Neural progenitor cell (in vitro differentiated cells): ENCODE results near the gene WNT3A. TPM values are rescaled to one million over a fixed set of nuclear protein-coding genes. Genes with fewer than 3 reads are reported as not detected.

Experiments
- DNase-seq: peaks from one replicate; pipeline ENCODE4 v3.0.0-alpha.2; 2016; ENCODE audit warnings: low spot score
- H2AFZ ChIP-seq: fragments of 200-600 bp; sonication (generic); replicated peaks from 2 replicates; pipeline ENCODE4 v1.6.1; 2016; ENCODE audit warnings: antibody characterized with exemption
- H3F3A ChIP-seq: fragments of 200-600 bp; sonication (generic); 2 replicates; pipeline ENCODE4 v1.6.1; 2016; ENCODE audit warnings: antibody characterized with exemption, low read depth
- H3K27ac ChIP-seq: fragments of 200-600 bp; sonication (generic); 2 replicates; pipeline ENCODE4 v1.5.1; 2016; ENCODE audit warnings: mild to moderate bottlenecking
- H3K27me3 ChIP-seq: fragments of 200-600 bp; sonication (generic); 2 replicates; pipeline ENCODE4 v1.6.1; 2016; ENCODE audit warnings: mild to moderate bottlenecking, moderate library complexity
- H3K36me3 ChIP-seq: fragments of 200-600 bp; sonication (generic); 2 replicates; pipeline ENCODE4 v1.5.1; 2016
- H3K4me1 ChIP-seq: fragments of 200-600 bp; sonication (generic); 2 replicates; pipeline ENCODE4 v1.6.1; 2016; ENCODE audit warnings: mixed run types
- H3K4me2 ChIP-seq: fragments of 200-600 bp; sonication (generic); 2 replicates; pipeline ENCODE4 v1.6.1; 2016
- H3K4me3 ChIP-seq: fragments of 200-600 bp; sonication (generic); 2 replicates; pipeline ENCODE4 v1.5.1; 2016
- H3K79me2 ChIP-seq: fragments of 200-600 bp; sonication (generic); 2 replicates; pipeline ENCODE4 v1.6.1; 2016; ENCODE audit warnings: low read depth
- H3K9ac ChIP-seq: fragments of 200-600 bp; sonication (generic); 2 replicates; pipeline ENCODE4 v1.6.1; 2016
- H3K9me3 ChIP-seq: fragments of 200-600 bp; sonication (generic); 2 replicates; pipeline ENCODE4 v1.5.1; 2016; ENCODE audit warnings: low read depth
- H4K20me1 ChIP-seq: fragments of 200-600 bp; sonication (generic); 2 replicates; pipeline ENCODE4 v1.6.1; 2016; ENCODE audit warnings: low read depth
- H3K27ac Mint-ChIP-seq: 3 replicates; pipeline ENCODE4 v1.8.0; 2021; ENCODE audit warnings: mixed read lengths
- H3K27me3 Mint-ChIP-seq: 2 replicates; pipeline ENCODE4 v1.8.0; 2022; ENCODE audit warnings: low read depth, mild to moderate bottlenecking, inconsistent platforms, moderate library complexity, mixed read lengths; ENCODE audit not compliant: insufficient read depth
- H3K36me3 Mint-ChIP-seq: 3 replicates; pipeline ENCODE4 v1.8.0; 2021; ENCODE audit warnings: mixed read lengths
- H3K4me1 Mint-ChIP-seq: 3 replicates; pipeline ENCODE4 v1.8.0; 2021; ENCODE audit warnings: mixed read lengths
- H3K4me3 Mint-ChIP-seq: 3 replicates; pipeline ENCODE4 v1.8.0; 2021; ENCODE audit warnings: mild to moderate bottlenecking, moderate library complexity, mixed read lengths
- H3K9me3 Mint-ChIP-seq: 3 replicates; pipeline ENCODE4 v1.8.0; 2020; ENCODE audit warnings: mixed read lengths
- EZH2 ChIP-seq: fragments of 200-600 bp; sonication (generic); IDR thresholded peaks from 2 replicates; pipeline ENCODE4 v1.6.1; 2017; ENCODE audit warnings: antibody characterized with exemption, mild to moderate bottlenecking, moderate library complexity
- EZH2phosphoT487 ChIP-seq: fragments of 200-600 bp; sonication (generic); IDR thresholded peaks from 2 replicates; pipeline ENCODE4 v1.6.1; 2017; ENCODE audit warnings: antibody characterized with exemption
- total RNA-seq: library from RNA; depleted of rRNA; stranded (reverse); fragments of >200 nt; gene quantifications from 2 replicates; pipeline ENCODE4 v1.2.3, GENCODE V29; 2015; ENCODE audit warnings: low replicate concordance
- TF ChIP-seq, protein P1 (sequence below): fragments of 200-600 bp; sonication (generic); IDR thresholded peaks from 2 replicates; pipeline ENCODE4 v1.5.1; 2017; ENCODE audit warnings: antibody characterized with exemption, mild to moderate bottlenecking

The WNT3A gene
- total RNA-seq, 1 donor from 2014 or later = not detected

DNA sequence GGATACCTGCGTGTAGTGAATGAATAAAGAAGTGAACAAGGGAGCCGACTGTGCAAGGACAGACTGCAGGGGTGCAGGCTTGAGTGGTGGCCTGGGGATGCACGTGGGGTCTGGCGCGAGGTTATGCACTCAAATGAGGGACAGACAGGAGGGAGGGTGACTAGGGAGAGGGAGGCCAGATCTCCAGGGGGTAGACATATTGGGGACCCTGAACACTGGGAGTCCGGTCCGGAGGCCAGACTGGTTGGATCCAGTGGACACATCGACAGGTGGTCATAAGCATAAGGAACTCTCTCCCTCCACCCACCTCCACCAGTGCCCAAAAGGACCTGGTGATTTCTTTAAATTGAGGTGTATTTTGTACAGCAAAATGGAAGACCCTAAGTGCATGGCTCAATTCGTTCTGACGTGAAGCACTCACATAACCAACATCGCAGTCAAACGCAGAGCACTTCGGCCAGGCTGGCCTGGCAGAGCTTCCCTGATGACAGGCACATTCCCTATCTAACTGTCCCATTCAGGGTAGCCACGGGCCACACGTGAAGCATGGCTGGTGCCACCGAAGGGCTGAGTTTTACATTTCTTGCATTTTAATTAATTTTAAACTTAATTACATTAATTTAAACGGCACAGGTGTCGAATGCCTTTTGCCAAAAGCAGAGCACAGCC lies 14.0 kb downstream of the WNT3A start:
- no peak overlapping the region for H3K4me2 ChIP-seq
- H3K4me1 ChIP-seq = no peaks in the 10 kb centered on the region
- Mint-ChIP-seq H3K27me3 (peaks cover 6% of the 10 kb centered on the region), H3K4me1 (peaks cover 23% of the 10 kb centered on the region), H3K4me3 (no peak overlapping the region), H3K36me3 (peaks cover 30% of the 10 kb centered on the region), H3K9me3 (peaks cover 16% of the 10 kb centered on the region), H3K27ac (peak overlapping the region; percentile 86)
- TF ChIP-seq, protein P1, sequence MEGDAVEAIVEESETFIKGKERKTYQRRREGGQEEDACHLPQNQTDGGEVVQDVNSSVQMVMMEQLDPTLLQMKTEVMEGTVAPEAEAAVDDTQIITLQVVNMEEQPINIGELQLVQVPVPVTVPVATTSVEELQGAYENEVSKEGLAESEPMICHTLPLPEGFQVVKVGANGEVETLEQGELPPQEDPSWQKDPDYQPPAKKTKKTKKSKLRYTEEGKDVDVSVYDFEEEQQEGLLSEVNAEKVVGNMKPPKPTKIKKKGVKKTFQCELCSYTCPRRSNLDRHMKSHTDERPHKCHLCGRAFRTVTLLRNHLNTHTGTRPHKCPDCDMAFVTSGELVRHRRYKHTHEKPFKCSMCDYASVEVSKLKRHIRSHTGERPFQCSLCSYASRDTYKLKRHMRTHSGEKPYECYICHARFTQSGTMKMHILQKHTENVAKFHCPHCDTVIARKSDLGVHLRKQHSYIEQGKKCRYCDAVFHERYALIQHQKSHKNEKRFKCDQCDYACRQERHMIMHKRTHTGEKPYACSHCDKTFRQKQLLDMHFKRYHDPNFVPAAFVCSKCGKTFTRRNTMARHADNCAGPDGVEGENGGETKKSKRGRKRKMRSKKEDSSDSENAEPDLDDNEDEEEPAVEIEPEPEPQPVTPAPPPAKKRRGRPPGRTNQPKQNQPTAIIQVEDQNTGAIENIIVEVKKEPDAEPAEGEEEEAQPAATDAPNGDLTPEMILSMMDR = no peak
- TF ChIP-seq EZH2 (no peak), EZH2phosphoT487 (no peak)
- no peaks in the 10 kb centered on the region for H3K36me3 ChIP-seq
- H3K9me3 ChIP-seq = no peaks in the 10 kb centered on the region
- no peak overlapping the region for H3K9ac ChIP-seq
- no peak overlapping the region for H3K27ac ChIP-seq
- no peaks in the 10 kb centered on the region for H3F3A ChIP-seq
- H4K20me1 ChIP-seq = no peaks in the 10 kb centered on the region
- no peak for DNase-seq
- peaks cover 98% of the 10 kb centered on the region for H3K27me3 ChIP-seq
- H3K4me3 ChIP-seq = no peak overlapping the region
- H2AFZ ChIP-seq = no peak overlapping the region
- H3K79me2 ChIP-seq = no peaks in the 10 kb centered on the region

DNA sequence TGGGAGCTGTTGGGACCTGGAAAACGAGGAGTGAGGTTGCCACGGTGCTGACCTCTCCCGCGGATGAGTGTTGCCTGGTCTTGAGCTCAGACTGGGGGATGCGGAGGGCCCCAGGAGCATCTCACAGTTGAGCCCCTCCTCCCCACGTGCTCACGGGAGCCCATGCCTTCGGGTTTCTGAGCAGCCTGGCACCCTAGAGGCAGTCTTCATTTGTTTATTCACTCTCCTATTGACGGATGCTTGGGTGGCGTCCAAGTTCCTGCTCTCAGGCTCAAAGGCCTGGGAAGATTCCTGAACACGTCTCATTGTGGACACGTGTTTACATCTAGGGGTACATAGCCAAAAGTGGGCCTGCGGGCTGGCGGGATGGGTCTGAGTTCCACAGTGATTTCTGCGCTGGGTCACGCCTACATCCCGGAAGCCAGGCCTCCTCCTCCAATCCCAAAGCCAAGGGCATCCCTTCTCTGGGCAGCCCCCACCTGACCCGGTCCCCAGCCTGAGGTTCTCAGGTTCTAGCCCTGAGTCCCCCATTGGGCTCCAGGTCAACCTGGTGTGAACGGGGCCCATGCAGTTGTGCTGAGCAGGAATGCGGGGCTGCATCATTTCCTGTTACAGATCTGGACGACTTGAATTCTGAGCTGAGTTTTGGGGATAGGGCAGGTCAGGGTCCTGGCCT lies 14.7 kb downstream of the WNT3A start:
- no peak overlapping the region for H3K4me3 ChIP-seq
- Mint-ChIP-seq H3K4me1 (peaks cover 23% of the 10 kb centered on the region), H3K27me3 (peaks cover 6% of the 10 kb centered on the region), H3K36me3 (peaks cover 33% of the 10 kb centered on the region), H3K9me3 (peaks cover 19% of the 10 kb centered on the region), H3K27ac (peak overlapping the region; percentile 72), H3K4me3 (no peak overlapping the region)
- peaks cover 98% of the 10 kb centered on the region for H3K27me3 ChIP-seq
- no peak overlapping the region for H3K9ac ChIP-seq
- H3K9me3 ChIP-seq = no peaks in the 10 kb centered on the region
- H3K4me1 ChIP-seq = no peaks in the 10 kb centered on the region
- H3F3A ChIP-seq = no peaks in the 10 kb centered on the region
- no peak overlapping the region for H3K27ac ChIP-seq
- H4K20me1 ChIP-seq = no peaks in the 10 kb centered on the region
- H3K79me2 ChIP-seq = no peaks in the 10 kb centered on the region
- TF ChIP-seq, protein P1 = no peak
- TF ChIP-seq EZH2 (no peak), EZH2phosphoT487 (no peak)
- DNase-seq = no peak
- H2AFZ ChIP-seq = no peak overlapping the region
- no peaks in the 10 kb centered on the region for H3K36me3 ChIP-seq
- H3K4me2 ChIP-seq = no peak overlapping the region

DNA sequence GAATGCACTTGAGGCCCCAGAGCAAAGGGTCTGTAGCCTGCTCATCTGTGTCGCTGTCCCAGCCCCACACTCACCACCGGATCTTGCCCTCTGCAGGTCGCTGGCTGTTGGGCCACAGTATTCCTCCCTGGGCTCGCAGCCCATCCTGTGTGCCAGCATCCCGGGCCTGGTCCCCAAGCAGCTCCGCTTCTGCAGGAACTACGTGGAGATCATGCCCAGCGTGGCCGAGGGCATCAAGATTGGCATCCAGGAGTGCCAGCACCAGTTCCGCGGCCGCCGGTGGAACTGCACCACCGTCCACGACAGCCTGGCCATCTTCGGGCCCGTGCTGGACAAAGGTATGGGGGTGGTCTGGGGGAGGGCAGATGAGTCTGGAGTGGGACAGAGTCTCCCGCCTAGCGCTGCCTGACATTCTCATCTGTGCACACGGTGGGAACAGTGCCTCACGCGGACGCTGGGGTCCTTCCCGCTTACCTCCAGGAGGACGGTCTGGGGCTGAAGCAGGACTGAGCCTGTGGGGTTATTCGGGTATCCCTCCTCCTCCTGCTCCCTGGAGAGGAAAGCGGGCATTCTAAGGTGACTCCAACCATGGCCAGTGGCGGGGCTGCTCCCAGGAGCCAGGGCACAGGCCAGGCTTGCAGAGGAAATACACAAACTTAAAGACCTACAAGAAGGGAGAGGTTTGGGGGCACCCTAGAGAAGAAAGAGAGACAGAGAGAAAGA lies 15.9 kb downstream of the WNT3A start:
- H3K9ac ChIP-seq = no peak overlapping the region
- no peaks in the 10 kb centered on the region for H3F3A ChIP-seq
- H3K36me3 ChIP-seq = no peaks in the 10 kb centered on the region
- TF ChIP-seq, protein P1 = no peak
- TF ChIP-seq EZH2 (no peak), EZH2phosphoT487 (no peak)
- DNase-seq = no peak
- no peak overlapping the region for H3K4me2 ChIP-seq
- Mint-ChIP-seq H3K4me3 (no peak overlapping the region), H3K27ac (no peak overlapping the region), H3K9me3 (peaks cover 30% of the 10 kb centered on the region), H3K4me1 (peaks cover 20% of the 10 kb centered on the region), H3K36me3 (peaks cover 44% of the 10 kb centered on the region), H3K27me3 (peaks cover 6% of the 10 kb centered on the region)
- H3K4me1 ChIP-seq = no peaks in the 10 kb centered on the region
- no peak overlapping the region for H2AFZ ChIP-seq
- H3K4me3 ChIP-seq = no peak overlapping the region
- H3K27ac ChIP-seq = no peak overlapping the region
- no peaks in the 10 kb centered on the region for H3K79me2 ChIP-seq
- H3K27me3 ChIP-seq = peaks cover 98% of the 10 kb centered on the region
- no peaks in the 10 kb centered on the region for H4K20me1 ChIP-seq
- H3K9me3 ChIP-seq = no peaks in the 10 kb centered on the region
